H1 (cell line): ENCODE data around the gene SLC39A13.

Experiments
- ASH2L ChIP-seq: fragments of 200-600, 300-600 bp; sonication (generic); IDR thresholded peaks from one replicate; pipeline ENCODE4 v1.7.1; 2017; ENCODE audit warnings: low read length
- CTCF ChIP-seq, 3 experiments: IDR thresholded peaks; 1 replicate in 2 of 3; 2 replicates in 1 of 3; pipeline versions ENCODE4 v1.5.1 to v1.6.1; 2011; ENCODE audit warnings: low read length in 3 of 3, mild to moderate bottlenecking in 3 of 3, inconsistent platforms in 2 of 3, low read depth in 1 of 3, moderate library complexity in 1 of 3; ENCODE audit not compliant: insufficient read depth in 1 of 3; ENCODE audit errors: control extremely low read depth in 1 of 3
- EGR1 ChIP-seq: IDR thresholded peaks from 2 replicates; pipeline ENCODE4 v1.6.1; 2011; ENCODE audit warnings: low read depth, low read length, borderline replicate concordance

DNA sequence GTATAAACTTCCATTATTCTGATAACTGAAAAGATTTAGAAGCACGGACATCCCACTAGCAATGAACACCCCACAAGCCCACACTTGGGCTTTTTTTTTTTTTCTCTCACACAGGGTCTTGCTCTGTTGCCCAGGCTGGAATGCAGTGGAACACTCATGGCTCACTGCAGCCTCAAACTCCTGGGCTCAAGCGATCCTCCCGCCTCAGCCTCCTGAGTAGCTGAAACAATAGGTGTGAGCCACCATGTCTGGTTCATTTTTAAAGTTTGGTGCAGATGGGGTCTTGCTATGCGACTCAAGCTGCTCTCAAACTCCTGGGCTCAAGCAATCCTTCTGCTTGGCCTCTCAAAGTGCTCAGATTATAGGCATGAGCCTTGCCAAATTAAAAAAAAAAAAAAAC is 37.5 kb downstream of the SLC39A13 start:
- no peak for TF ChIP-seq ASH2L
- TF ChIP-seq CTCF (IDR thresholded peaks at IDR 0.05; ENCODE audit: control extremely low read depth in 1 of 3, insufficient read depth in 1 of 3, low read depth in 1 of 3, low read length in 3 of 3): no peak
- no peak for TF ChIP-seq EGR1
